Hepatocyte (in vitro differentiated cells): ENCODE measurements around the gene RASGRP2. TPM values are rescaled to one million over a fixed set of nuclear protein-coding genes. Genes with fewer than 3 reads are reported as not detected.

ENCODE experiments used
- DNase-seq: peaks from one replicate; pipeline ENCODE4 v3.0.0-alpha.2; 2016; ENCODE audit warnings: low spot score
- H2AFZ ChIP-seq: fragments of 200-600 bp; sonication (generic); 2 replicates; pipeline ENCODE4 v1.6.0; 2016; ENCODE audit warnings: antibody characterized with exemption, mild to moderate bottlenecking
- H3K27ac ChIP-seq: fragments of 200-600 bp; sonication (generic); 2 replicates; pipeline ENCODE4 v1.5.1; 2016; ENCODE audit warnings: mild to moderate bottlenecking
- H3K27me3 ChIP-seq: fragments of 200-600 bp; sonication (generic); 2 replicates; pipeline ENCODE4 v1.6.1; 2016
- H3K36me3 ChIP-seq: fragments of 200-600 bp; sonication (generic); replicated peaks from 2 replicates; pipeline ENCODE4 v1.5.1; 2016; ENCODE audit warnings: low read depth; ENCODE audit not compliant: insufficient read depth
- H3K4me1 ChIP-seq: fragments of 200-600 bp; sonication (generic); 2 replicates; pipeline ENCODE4 v1.5.1; 2016; ENCODE audit warnings: mild to moderate bottlenecking, moderate library complexity; ENCODE audit not compliant: insufficient read depth
- H3K4me2 ChIP-seq: fragments of 200-600 bp; sonication (generic); 2 replicates; pipeline ENCODE4 v1.6.0; 2016
- H3K4me3 ChIP-seq: fragments of 200-600 bp; sonication (generic); 2 replicates; pipeline ENCODE4 v1.5.1; 2016; ENCODE audit warnings: mild to moderate bottlenecking
- H3K79me2 ChIP-seq: fragments of 200-600 bp; sonication (generic); 2 replicates; pipeline ENCODE4 v1.6.0; 2017; ENCODE audit warnings: mild to moderate bottlenecking
- H3K9me2 ChIP-seq: fragments of 200-600 bp; sonication (generic); replicated peaks from 2 replicates; pipeline ENCODE4 v1.6.0; 2017; ENCODE audit warnings: mild to moderate bottlenecking; ENCODE audit not compliant: insufficient read depth
- H3K9me3 ChIP-seq: fragments of 200-600 bp; sonication (generic); 2 replicates; pipeline ENCODE4 v1.5.1; 2016; ENCODE audit warnings: low read depth, mild to moderate bottlenecking
- H4K20me1 ChIP-seq: fragments of 200-600 bp; sonication (generic); 2 replicates; pipeline ENCODE4 v1.6.0; 2016; ENCODE audit warnings: mild to moderate bottlenecking; ENCODE audit not compliant: insufficient read depth, poor library complexity, severe bottlenecking
- CTCF ChIP-seq: fragments of 200-600 bp; sonication (generic); IDR thresholded peaks from 2 replicates; pipeline ENCODE4 v1.5.1; 2016; ENCODE audit warnings: antibody characterized with exemption, mild to moderate bottlenecking; ENCODE audit not compliant: poor library complexity
- EZH2 ChIP-seq: fragments of 200-600 bp; sonication (generic); IDR thresholded peaks from 2 replicates; pipeline ENCODE4 v1.6.1; 2016; ENCODE audit warnings: antibody characterized with exemption, mild to moderate bottlenecking, borderline replicate concordance
- EZH2phosphoT487 ChIP-seq: fragments of 200-600 bp; sonication (generic); IDR thresholded peaks from one replicate; pipeline ENCODE4 v1.6.1; 2018; ENCODE audit warnings: antibody characterized with exemption, mild to moderate bottlenecking, low read depth, moderate library complexity; ENCODE audit not compliant: unreplicated experiment, severe bottlenecking
- WGBS: methylation state at CpG from one replicate; pipeline ENCODE4 v1.1.6; 2016; ENCODE audit warnings: low lambda C conversion rate; ENCODE audit errors: missing lambda C conversion rate; 5-methylcytosine and 5-hydroxymethylcytosine counted together
- polyA plus RNA-seq: library from polyadenylated mRNA; unstranded; fragments of >200 nt; fragmentation: Nextera tagmentation; extraction: Ambion mirVana; gene quantifications from 2 replicates; pipeline ENCODE4 v1.2.1, GENCODE V29; 2016
- total RNA-seq: library from RNA; depleted of rRNA; stranded (reverse); fragments of >200 nt; gene quantifications from 2 replicates; pipeline ENCODE4 v1.2.3, GENCODE V29; 2014

The RASGRP2 gene
- total and polyA plus RNA-seq, 2 experiments from 2014 or later, result 0.10 to 3.2 TPM

- no peaks in the 10 kb centered on the region for H3K36me3 ChIP-seq
- no peaks in the 10 kb centered on the region for H4K20me1 ChIP-seq
- H3K27me3 ChIP-seq, result peaks cover 19% of the 10 kb centered on the region
- H3K9me2 ChIP-seq, result no peaks in the 10 kb centered on the region
- TF ChIP-seq CTCF, result no peak
- TF ChIP-seq EZH2, result no peak
- no peak for TF ChIP-seq EZH2phosphoT487
- WGBS, result 68% methylated on average over 19 of the region's 19 CpGs
- no peak overlapping the region for H3K4me3 ChIP-seq
- DNase-seq, result no peak
- no peak overlapping the region for H3K4me2 ChIP-seq
- no peak overlapping the region for H2AFZ ChIP-seq
- H3K27ac ChIP-seq, result no peak overlapping the region
- no peaks in the 10 kb centered on the region for H3K4me1 ChIP-seq
- H3K79me2 ChIP-seq, result no peaks in the 10 kb centered on the region
- H3K9me3 ChIP-seq, result no peaks in the 10 kb centered on the region
Observed at GRCh38 chr11:64687643-64688533, 56.1 kb downstream of the RASGRP2 start.

GRCh38 chr11:64687204-64687603 lies 56.7 kb downstream of the RASGRP2 start:
- Histone ChIP-seq H2AFZ (no peak overlapping the region), H3K27ac (no peak overlapping the region), H3K36me3 (no peaks in the 10 kb centered on the region), H4K20me1 (no peaks in the 10 kb centered on the region), H3K9me3 (no peaks in the 10 kb centered on the region), H3K4me2 (no peak overlapping the region), H3K9me2 (no peaks in the 10 kb centered on the region), H3K79me2 (no peaks in the 10 kb centered on the region), H3K4me1 (no peaks in the 10 kb centered on the region), H3K27me3 (peaks cover 12% of the 10 kb centered on the region), H3K4me3 (no peak overlapping the region)
- DNase-seq, result no peak
- TF ChIP-seq EZH2, result no peak
- no peak for TF ChIP-seq EZH2phosphoT487
- TF ChIP-seq CTCF, result no peak
- WGBS, result 90% methylated on average over 6 of the region's 6 CpGs

GRCh38 chr11:64686466-64687170 lies 57.3 kb downstream of the RASGRP2 start:
- WGBS, result 92% methylated on average over 9 of the region's 9 CpGs
- Histone ChIP-seq H4K20me1 (no peaks in the 10 kb centered on the region), H3K79me2 (no peaks in the 10 kb centered on the region), H3K9me2 (no peaks in the 10 kb centered on the region), H3K4me3 (no peak overlapping the region), H3K27ac (no peak overlapping the region), H3K9me3 (no peaks in the 10 kb centered on the region), H3K4me2 (no peak overlapping the region), H2AFZ (no peak overlapping the region), H3K4me1 (no peaks in the 10 kb centered on the region), H3K27me3 (peaks cover 6% of the 10 kb centered on the region), H3K36me3 (no peaks in the 10 kb centered on the region)
- no peak for DNase-seq
- no peak for TF ChIP-seq EZH2phosphoT487
- no peak for TF ChIP-seq EZH2
- TF ChIP-seq CTCF, result no peak
